Measurements from ENCODE around the gene POU6F2.
"Not testable (repeated sequence)": the region's sequence is repeated elsewhere in the genome, so short reads cannot be mapped to it uniquely, and the experiment has no call there.

POU6F2 gene, protein sequence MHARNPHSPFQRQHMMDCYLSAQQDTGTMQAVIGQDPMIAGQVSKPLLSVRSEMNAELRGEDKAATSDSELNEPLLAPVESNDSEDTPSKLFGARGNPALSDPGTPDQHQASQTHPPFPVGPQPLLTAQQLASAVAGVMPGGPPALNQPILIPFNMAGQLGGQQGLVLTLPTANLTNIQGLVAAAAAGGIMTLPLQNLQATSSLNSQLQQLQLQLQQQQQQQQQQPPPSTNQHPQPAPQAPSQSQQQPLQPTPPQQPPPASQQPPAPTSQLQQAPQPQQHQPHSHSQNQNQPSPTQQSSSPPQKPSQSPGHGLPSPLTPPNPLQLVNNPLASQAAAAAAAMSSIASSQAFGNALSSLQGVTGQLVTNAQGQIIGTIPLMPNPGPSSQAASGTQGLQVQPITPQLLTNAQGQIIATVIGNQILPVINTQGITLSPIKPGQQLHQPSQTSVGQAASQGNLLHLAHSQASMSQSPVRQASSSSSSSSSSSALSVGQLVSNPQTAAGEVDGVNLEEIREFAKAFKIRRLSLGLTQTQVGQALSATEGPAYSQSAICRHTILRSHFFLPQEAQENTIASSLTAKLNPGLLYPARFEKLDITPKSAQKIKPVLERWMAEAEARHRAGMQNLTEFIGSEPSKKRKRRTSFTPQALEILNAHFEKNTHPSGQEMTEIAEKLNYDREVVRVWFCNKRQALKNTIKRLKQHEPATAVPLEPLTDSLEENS

DNA sequence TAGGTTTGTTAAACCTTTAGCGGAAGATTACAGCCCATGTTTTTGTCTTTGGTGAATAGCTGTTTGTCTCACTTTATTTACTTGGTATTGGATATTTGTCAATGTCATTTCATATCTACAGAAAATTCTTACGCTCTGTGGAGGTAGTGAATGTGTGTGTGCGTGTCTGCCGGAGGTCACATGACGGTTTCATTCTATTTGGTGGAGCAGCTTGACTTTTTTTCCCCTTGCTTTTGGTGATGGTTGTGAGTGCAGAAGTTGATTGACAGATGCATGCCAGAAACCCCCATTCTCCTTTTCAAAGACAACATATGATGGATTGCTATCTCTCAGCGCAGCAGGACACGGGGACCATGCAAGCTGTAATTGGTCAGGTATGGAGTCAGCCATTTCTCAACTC is at the start of gene POU6F2:
POU6F2 (plus strand) TSS at position 225 of the 400 bp plus-strand sequence; CDS start at position 270, 45 bp downstream.
- no peak for DNase-seq

DNA sequence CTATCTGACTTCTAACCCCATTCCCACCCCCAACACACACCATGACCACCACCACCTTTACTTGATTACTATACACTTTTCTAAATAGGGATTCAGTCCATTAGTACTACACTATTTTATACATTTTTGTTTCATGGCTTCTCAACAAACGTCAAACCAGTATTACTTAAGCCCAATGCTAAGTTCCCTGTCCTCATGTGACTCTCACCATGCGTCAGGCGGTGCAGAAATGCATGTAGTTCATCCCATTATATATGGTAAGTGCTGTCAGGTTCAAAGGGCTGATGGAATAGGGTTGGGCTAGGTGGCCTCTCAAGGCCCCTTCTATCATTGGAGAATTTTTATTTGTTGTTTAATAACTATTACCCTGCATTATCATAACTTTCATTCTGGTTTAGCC is 49.2 kb upstream of the POU6F2 start:
- no peak for DNase-seq

DNA sequence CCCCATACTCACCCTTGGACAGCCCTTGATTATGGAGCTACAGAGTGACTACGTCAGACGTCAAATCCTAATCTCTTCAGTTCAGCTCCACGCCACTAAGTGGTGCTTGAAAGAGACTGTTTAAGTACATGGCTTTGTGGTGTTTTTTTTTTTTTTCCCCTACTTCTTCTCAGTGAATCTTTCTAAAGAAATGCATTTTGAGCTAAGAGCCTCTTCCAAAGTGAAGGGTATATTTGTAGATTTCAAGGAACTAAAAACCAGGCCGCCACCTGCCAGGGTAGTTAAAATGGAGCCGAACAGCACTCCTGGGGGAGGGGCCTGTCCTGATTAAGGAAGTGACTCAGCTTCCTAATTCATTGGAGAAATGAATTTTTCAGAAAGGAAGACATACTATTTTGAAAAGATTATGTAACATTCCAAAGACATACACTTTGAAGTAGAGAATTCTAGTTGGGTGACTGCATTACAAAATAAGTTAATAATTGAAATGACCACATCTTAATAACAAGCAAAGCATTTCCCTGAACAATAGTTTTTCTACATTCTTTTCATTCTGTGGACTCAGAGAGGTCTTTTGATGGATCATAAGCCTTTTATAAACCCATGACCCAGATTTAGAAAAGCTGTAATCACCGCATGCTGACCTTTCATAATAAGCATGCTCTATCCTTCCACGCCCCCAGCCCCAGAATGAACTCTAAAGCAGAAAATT is 48.1 kb upstream of the POU6F2 start:
- DNase-seq: no peak

DNA sequence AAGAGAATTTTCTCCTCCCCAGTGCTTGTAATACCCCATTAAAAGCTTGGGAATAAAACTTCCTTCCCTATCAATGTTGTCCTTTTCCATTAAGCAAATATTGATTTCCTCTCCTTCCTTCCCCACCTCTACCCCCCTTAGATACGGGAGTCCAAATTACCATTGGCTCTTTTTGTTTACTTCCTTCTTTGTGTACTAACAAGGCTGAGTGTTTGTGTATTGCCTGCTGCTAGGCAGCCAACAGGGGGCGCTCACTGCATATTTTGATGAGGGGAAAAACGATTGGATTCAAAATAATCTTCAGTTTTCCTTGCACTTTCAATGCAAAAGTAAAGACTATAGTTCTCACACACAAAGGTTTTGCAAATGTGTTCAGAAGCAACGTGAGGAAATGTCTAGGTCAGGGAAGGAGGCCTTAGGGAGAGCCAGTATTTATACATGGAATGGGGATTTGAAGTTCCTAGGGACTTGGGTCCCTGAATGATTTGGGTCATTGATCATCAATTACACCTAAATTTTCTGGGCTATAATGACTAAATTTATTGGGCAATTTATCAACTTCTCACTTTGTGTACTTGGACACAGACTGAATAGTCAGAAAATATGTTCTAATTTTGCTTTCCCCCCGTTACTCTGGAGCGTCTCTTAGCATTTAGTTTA is 45.1 kb upstream of the POU6F2 start:
- peak; percentile 8 for DNase-seq

DNA sequence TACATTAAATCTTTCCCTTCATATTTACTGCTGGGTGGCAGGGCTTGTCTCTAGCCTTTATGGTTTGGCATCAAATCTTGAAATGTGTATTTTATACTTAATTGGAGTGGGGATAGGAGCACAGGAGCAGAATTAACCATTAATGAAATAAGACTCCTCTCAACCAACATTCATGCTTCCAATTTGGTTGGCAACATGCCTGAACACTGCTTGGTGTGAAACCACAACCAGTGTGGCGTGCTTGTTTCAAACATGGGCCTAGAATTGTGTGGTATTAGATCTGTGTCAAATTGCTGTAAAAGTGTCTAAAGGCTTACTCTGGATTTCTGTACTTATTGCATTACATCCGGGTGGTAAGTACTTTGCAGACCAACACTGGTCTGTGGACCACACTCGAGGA is 43.7 kb upstream of the POU6F2 start:
- DNase-seq: no peak

DNA sequence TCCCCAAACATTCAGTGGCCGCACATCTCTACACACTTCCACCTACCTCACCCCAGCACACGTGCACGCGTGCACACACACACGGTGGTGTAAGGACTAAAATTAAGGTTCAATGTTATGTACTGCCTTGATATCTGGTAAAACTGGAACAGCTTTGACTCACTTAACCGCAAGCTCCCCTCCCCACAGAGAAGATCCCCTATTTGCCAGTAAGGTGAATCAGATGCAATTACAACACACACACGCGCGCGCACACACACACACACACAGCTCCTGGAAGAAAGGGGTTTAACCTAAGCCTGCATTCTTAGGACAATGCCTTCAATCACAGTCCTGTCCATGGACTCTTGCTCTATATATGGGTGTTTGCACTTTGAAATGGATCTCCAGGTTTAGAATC is 43.2 kb upstream of the POU6F2 start:
- DNase-seq: no peak

DNA sequence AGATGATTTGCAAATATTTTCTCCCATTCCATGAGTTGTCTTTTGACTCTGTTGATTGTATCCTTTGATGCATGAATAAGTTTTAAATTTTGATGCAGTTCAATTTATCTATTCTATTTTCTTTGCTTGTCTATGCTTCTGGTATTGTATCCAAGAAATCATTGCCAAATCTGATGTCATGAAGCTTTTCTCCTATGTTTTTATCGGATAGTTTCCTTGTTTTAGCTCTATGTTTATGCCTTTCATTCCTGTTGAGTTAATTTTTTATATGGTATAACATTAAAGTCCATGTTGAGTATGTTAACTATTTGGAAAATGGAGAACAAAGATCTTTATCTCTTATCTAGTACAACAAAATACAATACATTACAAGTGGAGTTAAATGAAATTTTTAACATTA is 41.1 kb upstream of the POU6F2 start:
- DNase-seq: no peak

DNA sequence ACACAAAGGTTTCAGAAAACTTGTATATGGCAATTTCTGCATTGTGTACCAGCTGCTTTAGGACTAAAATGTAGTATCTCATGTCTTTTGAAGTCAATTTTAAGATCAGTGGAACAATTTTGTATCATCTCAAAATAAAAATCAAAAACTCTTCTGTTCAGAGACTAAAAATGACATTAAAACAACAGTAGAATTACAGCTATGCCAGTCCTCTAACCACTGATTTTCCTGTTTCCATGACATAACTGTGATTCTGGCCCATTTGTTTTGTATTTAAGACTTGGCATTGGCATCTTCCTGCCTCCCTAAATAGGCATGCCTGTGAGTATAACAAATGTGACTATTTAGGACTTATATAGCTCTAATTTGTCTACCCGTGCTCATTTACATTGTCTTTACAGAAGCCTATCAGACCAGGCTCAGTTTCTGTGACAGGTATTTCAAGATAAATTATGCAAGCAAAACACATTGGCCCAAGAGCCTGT is 39.7 kb upstream of the POU6F2 start:
- no peak for DNase-seq

DNA sequence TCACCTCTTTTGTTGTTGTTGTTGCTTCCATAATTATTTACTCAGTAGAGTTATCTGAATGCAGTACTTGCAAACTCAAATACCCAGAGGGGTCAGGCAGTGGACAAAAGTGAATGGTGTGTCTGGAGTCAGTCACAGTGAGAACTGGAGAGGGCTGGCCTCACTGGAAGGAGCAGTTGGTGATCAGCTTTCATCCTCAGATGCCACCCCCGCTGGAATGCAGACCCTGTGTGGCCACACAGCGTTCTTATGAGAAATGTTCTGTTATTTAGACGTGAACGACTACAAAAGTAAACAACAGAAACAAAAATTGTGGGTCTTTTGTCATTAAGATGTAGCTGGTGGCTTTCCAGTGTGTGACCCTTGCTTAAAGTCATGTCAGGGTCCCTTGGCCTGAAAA is 39.1 kb upstream of the POU6F2 start:
- DNase-seq: no peak

DNA sequence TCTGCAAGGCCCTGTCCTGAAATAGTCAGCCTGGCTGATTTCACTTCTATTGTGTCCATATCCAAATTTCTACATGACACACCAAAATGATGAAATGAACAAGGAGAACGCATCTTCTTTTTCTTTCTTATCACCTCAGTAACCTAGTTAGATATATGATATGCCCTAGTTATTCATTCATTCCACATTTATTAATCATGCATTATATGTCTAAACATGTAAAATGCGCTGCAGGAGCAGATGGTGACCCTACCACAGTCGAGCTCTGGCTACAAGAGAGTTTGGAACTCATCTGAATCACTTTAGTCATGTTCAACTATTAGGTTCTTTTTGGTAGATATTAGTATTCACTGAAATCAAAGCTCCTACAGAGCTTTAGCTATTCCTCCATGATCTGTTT is 36.9 kb upstream of the POU6F2 start:
- DNase-seq: no peak

DNA sequence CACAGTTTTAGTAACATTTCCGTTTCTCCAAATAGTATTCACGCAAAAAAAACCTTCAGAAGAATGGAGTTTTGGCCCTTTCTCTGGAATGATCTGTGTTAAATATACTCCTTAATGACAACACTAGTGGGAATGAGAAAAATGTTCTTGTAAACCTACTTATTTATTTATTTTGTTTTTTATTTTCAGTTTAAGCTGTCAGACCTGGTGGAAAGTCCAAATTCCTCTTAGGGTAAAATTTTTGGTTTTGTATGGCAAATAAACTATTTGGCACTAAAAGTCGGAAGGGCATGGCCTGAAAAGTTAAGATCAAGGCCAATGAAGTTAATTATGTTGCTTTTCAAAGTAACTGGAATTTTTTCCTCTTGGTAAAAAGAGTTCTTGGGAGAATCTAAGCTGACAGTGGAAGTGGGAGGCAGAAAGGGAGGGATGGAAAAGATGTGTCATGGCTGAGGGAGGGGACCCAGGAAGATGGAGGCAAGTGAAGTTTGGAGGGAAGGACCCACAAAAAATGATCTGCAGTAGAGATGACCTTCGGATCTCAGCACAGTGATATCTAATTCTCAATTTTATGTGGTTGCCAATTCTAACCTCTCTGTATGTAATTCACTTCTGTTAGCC is 35.2 kb upstream of the POU6F2 start:
- no peak for DNase-seq

DNA sequence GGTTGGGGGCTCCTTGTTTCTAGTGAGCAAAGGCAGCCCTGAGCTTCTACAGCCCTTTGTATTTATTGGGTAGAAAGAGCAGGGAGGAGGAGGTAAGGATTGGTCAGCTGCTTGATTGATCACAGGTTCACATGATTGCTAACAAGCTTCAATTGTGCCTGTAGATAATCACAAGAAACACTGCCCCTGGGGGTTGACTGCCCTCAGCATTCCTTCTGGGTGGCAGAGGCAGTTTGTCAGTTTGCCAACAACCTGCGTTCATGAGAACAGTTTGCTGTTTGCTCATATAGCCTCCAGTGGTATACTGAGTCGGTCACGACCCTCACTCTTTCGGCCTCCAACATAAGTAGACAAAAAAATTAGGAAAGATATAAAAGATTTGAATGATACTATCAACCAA is 30.2 kb upstream of the POU6F2 start:
- DNase-seq: not testable (repeated sequence)

DNA sequence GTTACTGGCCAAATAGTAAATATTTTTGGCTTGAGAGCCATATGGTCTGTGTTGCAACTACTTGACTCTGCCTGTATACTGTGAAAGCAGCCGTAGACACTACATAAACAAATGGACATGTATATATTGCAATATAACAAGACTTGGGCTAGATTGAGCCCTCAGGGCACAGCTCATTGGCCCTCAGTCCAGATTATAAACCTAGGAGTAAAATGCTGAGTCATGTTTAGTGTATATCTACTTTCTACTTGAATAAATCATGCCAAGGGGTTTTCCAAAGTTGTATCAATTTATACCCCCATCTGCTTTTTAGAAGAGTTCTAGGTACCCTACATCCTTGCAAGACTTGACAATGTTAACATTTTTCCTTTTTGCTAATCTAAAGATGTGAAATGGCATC is 27.4 kb upstream of the POU6F2 start:
- no peak for DNase-seq

DNA sequence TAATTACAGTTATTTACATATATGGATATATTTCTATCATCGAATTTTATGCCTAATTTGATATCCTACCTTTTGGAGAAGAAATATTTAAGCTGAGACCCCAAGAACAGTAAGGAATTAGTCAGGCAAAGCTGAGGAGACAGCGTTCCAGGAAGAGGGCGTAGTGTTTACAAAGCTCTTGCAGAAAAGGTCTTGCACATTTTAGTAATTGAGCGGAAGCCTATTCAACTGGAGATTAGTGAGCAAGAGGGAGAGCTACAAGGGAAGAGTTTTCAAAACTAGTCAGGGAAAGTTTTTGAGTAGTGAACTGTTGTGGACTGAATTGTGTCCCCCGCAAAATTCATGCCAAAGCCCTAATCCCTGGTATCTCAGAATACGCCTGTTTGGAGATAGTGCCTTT is 26.5 kb upstream of the POU6F2 start:
- DNase-seq: no peak

DNA sequence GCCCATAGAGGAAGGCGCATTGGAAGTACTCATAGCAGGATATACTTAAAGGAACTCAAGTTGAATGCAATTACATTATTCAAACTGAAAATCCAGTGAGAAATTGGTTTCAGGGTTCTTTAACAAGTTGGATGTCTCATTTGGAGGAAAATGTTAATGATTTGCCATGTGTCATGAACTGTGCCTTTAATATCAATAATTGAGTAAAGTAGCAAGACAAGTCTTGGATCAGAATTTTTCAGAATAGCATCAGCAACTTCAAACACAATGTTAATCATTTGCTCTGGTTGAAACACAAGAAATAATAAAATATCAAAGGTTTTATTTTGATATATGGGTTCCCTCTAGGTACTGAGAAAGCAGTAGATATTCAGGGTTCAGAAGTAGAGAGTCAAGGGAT is 24.5 kb upstream of the POU6F2 start:
- no peak for DNase-seq

DNA sequence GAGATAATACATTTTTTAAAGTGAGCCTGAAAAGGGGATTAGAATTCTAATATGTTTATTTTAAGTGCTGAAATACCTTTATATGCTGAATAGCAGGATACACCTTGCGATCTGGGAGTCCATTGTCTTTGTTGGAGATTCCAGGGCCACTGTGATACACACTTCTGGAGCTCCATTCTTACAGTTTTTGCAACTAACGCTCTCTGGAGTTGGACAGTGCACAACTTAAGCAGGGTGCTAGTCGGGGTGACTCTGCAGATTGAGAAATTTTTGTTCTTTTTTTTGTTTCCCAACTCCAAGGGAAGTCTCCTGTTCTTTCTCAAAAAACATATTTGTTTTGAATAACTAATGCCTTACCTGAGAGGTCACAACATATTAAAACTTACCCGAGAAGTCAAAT is 23.7 kb upstream of the POU6F2 start:
- DNase-seq: no peak

DNA sequence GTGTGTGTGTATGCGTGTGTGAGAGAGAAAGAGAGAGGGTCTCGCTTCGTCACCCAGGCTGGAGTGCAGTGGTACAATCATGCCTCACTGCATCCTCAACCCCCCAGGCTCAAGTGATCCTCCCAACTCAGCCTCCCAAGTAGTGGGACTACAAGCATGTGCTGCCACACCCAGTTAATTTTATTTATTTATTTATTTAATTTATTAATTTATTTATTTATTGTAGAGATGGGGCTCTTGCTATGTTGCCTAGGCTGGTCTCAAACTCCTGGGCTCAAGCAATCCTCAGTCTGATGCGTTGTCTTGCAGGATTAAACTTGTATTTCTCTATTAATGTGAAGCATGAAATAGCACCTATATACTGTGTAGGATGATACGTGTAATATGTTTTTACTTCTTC is 21.8 kb upstream of the POU6F2 start:
- DNase-seq: no peak

DNA sequence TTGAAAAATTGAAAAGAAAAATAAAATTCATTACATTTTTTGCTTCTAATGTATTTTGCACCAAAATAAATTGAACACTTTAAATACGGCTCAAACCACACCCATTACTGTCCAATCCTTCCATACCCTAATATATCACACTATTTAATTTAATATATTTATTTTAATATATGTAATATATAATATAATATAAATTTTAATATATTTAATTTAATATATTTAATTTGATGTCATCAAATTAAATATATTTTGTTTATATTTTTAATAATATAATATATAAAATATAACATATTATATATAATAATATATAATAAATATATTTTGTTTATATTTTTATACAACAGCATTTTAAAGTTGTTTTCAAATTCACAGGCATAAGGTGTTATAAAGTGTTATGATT is 15.7 kb upstream of the POU6F2 start:
- DNase-seq: no peak

DNA sequence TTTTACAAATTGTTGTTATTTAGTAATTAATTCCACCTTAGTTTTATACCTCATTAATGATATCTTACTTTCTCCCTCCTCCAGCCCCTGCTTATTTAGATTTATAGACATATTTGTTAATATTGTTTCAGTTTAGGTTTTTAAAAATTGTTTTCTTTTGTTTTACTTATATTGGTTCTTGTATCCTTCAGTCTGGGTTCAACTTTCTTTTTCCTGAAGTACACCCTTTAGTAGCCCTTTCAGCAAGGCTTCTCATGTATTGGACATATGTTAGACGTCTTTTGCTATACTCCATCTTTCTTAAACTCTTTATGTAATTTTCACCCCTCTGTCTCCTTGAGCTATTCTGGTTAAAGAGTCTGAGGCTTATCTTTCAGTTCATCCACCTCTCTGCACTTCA is 12.8 kb upstream of the POU6F2 start:
- DNase-seq: no peak

DNA sequence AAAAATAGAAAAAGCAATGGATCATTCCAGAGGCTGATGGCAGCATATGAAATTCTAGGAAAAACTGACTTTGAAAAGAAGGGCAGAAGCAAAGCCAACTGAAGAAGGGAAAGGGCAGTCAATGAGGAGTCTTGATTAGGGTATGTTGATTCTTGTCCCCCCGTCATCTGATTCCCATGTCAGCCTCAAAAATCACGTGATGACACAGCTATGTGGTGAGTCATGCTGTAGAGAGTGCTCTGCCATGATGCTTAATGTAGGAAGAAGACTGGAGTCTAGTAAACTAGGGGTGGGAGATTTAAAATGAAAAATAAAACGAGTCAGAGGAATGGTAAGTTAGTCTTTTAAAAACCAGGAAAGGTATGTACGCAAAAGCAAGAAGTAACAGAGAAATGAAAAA is 3.9 kb upstream of the POU6F2 start:
- DNase-seq: no peak

DNA sequence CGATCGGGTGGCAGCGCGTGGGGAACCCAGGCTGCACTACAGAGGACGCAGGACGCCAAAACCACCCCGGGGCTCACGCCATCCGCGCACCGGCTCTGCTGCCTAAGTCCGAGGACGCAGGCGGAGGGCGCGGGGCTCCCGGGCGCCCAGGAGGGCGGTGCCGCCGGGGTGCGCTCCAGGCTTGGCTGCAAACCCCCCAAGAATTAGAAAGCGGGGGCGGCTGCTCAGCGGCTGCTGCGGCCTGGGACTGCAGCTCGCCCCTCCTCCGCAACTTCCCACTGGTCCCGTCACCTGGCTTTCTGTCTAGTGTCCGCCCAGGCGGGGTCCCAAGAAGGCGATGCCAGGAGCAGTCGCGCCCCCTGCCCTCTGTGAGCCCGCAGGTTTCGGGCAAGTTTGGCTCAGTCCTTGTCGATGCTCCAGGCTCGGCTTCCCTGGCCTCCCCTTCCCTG is 1.7 kb upstream of the POU6F2 start:
- no peak for DNase-seq

DNA sequence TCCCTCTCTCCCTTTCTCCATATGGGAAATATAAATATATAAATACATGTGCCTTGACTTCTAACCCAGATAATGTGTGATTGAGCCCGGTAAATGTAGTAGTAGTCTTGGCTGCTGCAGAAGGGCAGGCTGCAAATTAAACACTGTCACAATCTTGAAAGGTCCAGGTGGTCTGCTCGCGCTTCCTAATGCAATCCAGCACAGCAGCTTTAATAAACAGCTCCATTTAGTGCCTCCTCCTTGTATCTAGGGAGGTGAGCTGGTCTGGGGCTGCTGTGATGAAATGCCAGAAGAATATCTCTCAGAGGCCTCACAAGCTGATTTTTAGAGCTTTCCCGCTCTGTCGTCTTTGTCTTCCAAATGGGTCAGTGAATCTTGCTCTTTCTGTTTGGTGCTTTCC is 782 bp downstream of the POU6F2 start:
- peak; percentile 6 for DNase-seq

DNA sequence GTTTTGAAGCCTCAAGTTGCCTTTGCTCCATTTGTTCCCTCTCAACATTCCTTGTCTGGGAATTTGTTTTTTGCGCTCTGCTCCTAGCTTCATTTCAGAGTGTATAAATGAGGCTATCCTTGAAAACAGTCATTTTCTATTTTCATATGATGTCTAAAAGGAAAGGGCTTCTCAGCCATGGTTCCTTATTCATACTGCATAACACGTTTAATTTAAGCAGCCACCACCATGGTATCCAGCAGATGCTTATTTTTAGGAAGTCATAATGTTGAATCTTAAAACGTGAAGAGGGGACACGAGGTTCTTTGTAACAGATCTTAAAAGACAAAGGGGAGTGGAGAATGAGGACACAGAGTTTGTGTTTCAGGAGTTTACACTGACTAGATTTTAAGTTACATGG is 14.5 kb downstream of the POU6F2 start:
- no peak for DNase-seq
